ENCODE measurements around the gene PKDREJ. TPM values are rescaled to one million over a fixed set of nuclear protein-coding genes. Genes with fewer than 3 reads are reported as not detected.
A peak's percentile ranks its signal among the peaks of the same experiment; 100 is the strongest.
"Not testable (repeated sequence)": the region's sequence is repeated elsewhere in the genome, so short reads cannot be mapped to it uniquely, and the experiment has no call there.

Gene PKDREJ, protein sequence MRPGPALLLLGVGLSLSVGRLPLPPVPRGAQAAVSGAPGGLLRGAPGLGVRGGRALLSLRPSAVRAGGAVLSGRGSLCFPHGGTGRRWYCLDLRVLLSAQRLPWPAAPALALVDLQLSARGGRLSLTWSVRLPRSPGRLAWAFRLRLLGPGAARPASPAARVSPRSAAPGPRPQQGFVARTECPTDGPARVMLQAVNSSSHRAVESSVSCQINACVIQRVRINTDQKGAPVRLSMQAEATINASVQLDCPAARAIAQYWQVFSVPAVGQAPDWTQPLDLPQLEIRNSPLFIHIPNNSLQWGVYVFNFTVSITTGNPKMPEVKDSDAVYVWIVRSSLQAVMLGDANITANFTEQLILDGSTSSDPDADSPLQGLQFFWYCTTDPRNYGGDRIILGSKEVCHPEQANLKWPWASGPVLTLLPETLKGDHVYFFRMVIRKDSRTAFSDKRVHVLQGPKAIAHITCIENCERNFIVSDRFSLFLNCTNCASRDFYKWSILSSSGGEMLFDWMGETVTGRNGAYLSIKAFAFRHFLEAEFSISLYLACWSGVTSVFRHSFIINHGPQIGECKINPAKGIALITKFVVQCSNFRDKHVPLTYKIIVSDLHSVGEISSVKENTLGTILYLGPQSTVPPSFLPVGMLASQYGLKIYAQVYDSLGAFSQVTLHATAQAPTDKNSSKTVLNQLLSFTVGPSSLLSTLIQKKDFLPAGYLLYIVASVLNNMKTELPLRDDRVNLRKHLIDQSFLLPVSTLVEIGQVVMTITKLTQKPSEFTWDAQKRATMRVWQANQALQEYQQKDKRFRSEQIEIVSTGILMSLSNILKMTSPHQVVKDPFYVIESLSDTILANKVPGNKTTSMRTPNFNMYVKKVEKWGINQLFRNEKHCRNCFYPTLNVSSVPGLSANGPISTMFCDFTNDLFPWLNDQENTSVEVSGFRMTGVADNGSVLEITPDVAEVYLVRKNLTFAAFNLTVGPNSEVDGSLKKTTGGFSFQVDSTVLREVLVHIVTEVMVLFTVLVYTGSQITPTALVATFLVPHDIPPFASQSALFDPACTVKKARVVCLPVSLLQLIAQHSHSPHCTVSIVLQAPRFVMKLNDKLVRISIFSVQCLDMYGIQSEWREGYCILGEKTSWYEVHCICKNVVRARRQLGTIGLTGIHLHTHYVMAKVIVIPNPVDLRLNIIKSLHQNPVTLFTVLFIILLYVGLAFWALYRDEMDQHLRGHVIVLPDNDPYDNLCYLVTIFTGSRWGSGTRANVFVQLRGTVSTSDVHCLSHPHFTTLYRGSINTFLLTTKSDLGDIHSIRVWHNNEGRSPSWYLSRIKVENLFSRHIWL (N-terminal part only)
- not detected for total RNA-seq

DNA sequence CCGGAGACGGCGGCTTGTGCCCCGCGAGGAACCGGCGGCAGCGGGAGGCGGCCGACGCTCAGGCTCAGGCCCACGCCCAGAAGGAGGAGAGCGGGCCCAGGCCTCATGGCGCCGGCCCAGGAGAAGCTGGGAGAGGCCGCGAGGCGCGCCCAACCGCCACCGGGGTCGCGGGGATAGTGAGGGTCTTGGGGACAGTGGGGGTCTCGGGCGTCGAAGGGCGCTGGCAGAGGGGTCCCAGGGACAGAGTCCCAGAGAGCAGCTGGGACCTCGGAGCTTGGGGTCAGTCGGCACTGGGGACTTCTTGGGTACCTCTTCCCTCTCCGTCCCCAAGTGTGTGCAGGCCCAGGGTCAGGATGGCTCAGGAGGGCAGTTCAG, at the start of gene PKDREJ:
TSS of gene PKDREJ (minus strand) at position 128 of the 375 bp plus-strand sequence. CDS start at position 107, 21 bp downstream.
- H3K27me3 Mint-ChIP-seq: peaks cover 79% of the 10 kb centered on the region
- POLR2A ChIA-PET: no interaction called here
- peaks cover 13% of the 10 kb centered on the region for H3K4me1 Mint-ChIP-seq
- H3K36me3 Mint-ChIP-seq (ENCODE audit: low read depth): peaks cover 49% of the 10 kb centered on the region
- CTCF ChIA-PET: no interaction called here
- no peak for DNase-seq
- no peak within 1 kb of the TSS for H3K4me3 Mint-ChIP-seq
- H3K27ac Mint-ChIP-seq: no peak within 1 kb of the TSS
- H3K9me3 Mint-ChIP-seq: peaks cover 15% of the 10 kb centered on the region

DNA sequence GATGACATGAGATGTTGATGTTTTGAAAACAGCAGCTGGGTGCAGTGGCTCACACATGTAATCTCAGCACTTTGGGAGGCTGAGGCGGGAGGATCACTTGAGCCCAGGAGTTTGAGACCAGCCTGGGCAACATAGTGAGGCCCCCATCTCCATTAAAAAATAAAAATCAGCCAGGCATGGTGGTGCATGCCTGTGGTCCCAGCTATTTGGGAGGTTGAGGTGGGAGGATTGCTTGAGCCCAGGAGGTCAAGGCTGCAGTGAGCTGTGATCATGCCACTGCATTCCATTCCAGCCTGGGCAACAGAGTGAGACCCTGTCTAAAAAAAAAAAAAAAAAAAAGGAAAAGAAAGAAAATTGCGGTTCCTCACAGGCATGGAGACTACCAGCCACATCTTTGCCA, 49.7 kb upstream of the PKDREJ start:
- H3K27ac Mint-ChIP-seq, DNase-seq, H3K9me3 Mint-ChIP-seq, H3K4me3 Mint-ChIP-seq, H3K27me3 Mint-ChIP-seq, H3K4me1 Mint-ChIP-seq: not testable (repeated sequence)
- peaks cover 67% of the 10 kb centered on the region for H3K36me3 Mint-ChIP-seq (ENCODE audit: low read depth)
- ChIA-PET CTCF (interaction anchor here (0.7 to 2.3 kb wide), 7 partner anchors 8 to 307 kb away, joined by 3 to 10 read pairs (median 3); partner anchors contain the start of gene TTC38), POLR2A (interaction anchor here (0.6 to 2.6 kb wide), 2 partner anchors 20 to 191 kb away, joined by 3 to 8 read pairs; no protein-coding TSS in a partner anchor)

DNA sequence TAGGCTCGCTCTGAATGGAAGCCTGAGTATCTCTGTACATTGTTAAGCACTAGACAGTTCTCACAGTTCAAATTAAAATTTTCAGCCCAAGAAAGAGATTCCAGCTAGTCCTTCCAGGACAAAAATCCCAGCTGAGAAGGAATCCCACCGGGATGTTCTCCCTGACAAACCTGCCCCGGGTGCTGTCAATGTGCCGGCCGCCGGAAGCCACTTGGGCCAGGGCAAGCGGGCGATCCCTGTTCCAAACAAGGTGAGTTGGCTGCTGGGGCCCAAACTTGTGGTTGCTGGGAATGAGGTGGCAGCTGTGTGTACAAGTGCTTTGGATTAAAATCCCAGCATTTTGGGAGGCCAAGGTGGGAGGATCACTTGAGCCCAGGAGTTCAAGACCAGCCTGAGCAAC, 48.9 kb upstream of the PKDREJ start:
- Mint-ChIP-seq H3K27me3 (no peaks in the 10 kb centered on the region), H3K9me3 (no peaks in the 10 kb centered on the region), H3K36me3 (ENCODE audit: low read depth) (peaks cover 64% of the 10 kb centered on the region), H3K4me3 (no peak overlapping the region), H3K4me1 (peaks cover 6% of the 10 kb centered on the region), H3K27ac (no peak overlapping the region)
- POLR2A ChIA-PET: interaction anchor here (0.9 to 2.6 kb wide), 2 partner anchors 15 to 191 kb away, joined by 3 to 8 read pairs; no protein-coding TSS in a partner anchor
- DNase-seq: no peak
- CTCF ChIA-PET: interaction anchor here (0.7 to 2.3 kb wide), 5 partner anchors 12 to 359 kb away, joined by 3 to 7 read pairs (median 3); partner anchors contain the start of gene GTSE1

DNA sequence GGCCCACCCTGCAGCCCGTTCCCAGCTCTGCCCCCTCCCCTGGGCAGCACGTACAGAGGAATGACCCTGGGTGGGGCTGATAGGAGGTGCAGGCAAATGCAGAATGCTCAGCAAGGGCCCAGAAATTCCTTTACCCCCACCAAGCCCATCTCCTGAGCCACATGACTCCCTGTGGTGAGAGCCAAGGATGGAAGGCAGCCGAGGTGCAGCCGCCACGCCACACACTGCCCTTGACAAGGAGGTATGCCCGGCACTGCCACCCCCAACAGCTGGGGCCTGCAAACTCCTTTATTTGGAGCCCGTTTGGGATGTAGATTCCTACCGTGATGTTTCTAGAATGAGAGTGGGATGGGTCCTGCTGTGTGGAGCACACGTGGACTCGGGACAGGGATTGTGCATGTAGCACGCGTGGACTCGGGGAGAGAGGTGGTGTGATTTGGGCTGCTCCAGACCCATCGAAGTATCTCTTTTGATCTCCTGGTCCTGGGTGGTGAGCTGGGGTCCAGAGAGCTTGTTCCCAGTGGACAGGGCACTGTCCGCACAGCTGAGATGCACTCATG, 46.5 kb upstream of the PKDREJ start:
- no peak overlapping the region for H3K4me3 Mint-ChIP-seq
- H3K4me1 Mint-ChIP-seq: peaks cover 12% of the 10 kb centered on the region
- ChIA-PET POLR2A (interaction anchor here (4.0 kb wide), 1 partner anchor 12 kb away, joined by 29 read pairs; the partner anchor contains the start of gene GTSE1), CTCF (no interaction called here)
- no peaks in the 10 kb centered on the region for H3K9me3 Mint-ChIP-seq
- DNase-seq: no peak
- no peaks in the 10 kb centered on the region for H3K27me3 Mint-ChIP-seq
- no peak overlapping the region for H3K27ac Mint-ChIP-seq
- peaks cover 60% of the 10 kb centered on the region for H3K36me3 Mint-ChIP-seq (ENCODE audit: low read depth)

DNA sequence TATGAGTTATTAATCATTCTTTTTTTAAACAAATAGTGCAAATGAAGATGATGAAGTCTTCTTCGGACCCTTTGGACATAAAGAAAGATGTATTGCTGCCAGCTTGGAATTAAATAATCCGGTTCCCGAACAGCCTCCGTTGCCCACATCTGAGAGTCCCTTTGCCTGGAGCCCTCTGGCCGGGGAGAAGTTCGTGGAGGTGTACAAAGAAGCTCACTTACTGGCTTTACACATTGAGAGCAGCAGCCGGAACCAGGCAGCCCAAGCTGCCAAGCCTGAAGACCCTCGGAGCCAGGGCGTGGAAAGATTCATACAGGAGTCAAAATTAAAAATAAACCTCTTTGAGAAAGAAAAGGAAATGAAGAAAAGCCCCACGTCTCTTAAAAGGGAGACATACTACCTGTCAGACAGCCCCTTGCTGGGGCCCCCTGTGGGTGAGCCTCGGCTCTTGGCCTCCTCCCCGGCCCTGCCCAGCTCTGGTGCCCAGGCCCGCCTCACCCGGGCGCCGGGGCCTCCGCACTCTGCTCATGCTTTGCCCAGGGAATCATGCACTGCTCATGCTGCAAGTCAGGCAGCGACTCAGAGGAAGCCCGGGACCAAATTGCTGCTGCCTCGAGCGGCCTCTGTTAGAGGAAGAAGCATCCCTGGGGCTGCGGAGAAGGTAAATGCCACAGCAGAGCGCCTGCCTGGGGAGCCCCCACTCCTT, 45.3 kb upstream of the PKDREJ start:
- peaks cover 22% of the 10 kb centered on the region for H3K4me1 Mint-ChIP-seq
- POLR2A ChIA-PET: interaction anchor here (0.6 to 4.0 kb wide), 3 partner anchors 11 to 1381 kb away, joined by 4 to 29 read pairs (median 5); partner anchors contain the start of genes CDPF1 and GTSE1
- no peak overlapping the region for H3K4me3 Mint-ChIP-seq
- DNase-seq: no peak
- no peaks in the 10 kb centered on the region for H3K27me3 Mint-ChIP-seq
- H3K36me3 Mint-ChIP-seq (ENCODE audit: low read depth): peaks cover 62% of the 10 kb centered on the region
- CTCF ChIA-PET: no interaction called here
- no peaks in the 10 kb centered on the region for H3K9me3 Mint-ChIP-seq
- no peak overlapping the region for H3K27ac Mint-ChIP-seq

DNA sequence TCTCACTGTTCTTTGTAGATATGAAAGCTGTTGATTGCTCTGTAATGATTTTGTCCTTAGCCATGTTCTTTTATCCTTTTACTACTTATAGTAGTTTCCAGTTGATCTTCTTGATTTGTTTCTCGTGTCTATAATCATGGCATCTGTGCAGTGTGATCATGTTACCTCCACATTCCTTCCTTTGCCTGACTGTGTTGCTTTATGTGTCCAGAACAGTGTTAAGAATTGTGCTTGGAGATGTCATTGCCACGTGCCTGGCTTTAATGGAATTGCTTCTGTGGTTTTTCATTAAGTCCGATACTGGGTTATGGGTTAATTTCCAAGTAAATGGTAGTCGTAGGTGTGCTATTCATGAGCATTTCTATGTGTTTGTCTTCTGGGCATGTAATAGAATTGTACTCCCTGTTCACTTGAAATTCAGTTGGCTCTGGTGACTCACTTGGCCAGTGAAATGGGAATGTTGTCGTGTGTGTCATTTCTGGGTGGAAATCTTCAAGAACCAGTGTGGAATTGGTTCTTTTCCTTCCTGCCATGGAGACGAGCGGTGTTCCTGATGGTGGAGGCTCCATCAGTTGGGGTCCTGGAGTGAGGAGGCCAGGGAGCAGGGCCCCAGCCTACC, 40.3 kb upstream of the PKDREJ start:
- Mint-ChIP-seq H3K4me3 (no peak overlapping the region), H3K9me3 (no peaks in the 10 kb centered on the region), H3K27me3 (no peaks in the 10 kb centered on the region), H3K4me1 (peaks cover 50% of the 10 kb centered on the region), H3K36me3 (ENCODE audit: low read depth) (peaks cover 72% of the 10 kb centered on the region), H3K27ac (peak overlapping the region; percentile 16)
- POLR2A ChIA-PET: interaction anchor here (1.7 kb wide), 1 partner anchor 32 kb away, joined by 6 read pairs; the partner anchor contains the start of gene TRMU
- DNase-seq: no peak
- CTCF ChIA-PET: no interaction called here

DNA sequence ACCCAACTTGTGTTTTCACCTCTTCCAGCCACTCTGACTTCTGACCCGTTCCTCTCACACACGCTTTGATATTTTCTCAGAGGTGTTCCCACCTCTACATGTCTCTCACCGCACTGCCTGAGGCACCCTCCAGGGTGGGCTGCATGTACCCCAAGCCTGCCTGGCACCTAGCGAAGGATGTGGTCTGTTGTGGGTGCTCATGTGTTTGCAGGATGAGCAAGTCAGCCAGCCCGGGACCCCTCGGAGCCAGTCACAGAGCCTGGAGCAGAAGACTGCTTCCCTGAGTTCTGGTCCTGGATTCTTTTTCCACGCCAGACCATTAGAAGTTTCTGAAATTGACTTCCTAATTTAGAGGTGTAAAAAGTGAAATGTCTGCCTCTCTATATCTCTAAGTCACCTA, 37.3 kb upstream of the PKDREJ start:
- ChIA-PET CTCF (interaction anchor here (1.0 to 1.1 kb wide), 2 partner anchors 11 to 179 kb away, joined by 3 to 4 read pairs; no protein-coding TSS in a partner anchor), POLR2A (interaction anchor here (6.4 kb wide), 1 partner anchor 7 kb away, joined by 29 read pairs; no protein-coding TSS in a partner anchor)
- Mint-ChIP-seq H3K4me3 (no peak overlapping the region), H3K4me1 (peaks cover 65% of the 10 kb centered on the region), H3K36me3 (ENCODE audit: low read depth) (peaks cover 63% of the 10 kb centered on the region), H3K27ac (no peak overlapping the region), H3K27me3 (no peaks in the 10 kb centered on the region), H3K9me3 (no peaks in the 10 kb centered on the region)
- no peak for DNase-seq

DNA sequence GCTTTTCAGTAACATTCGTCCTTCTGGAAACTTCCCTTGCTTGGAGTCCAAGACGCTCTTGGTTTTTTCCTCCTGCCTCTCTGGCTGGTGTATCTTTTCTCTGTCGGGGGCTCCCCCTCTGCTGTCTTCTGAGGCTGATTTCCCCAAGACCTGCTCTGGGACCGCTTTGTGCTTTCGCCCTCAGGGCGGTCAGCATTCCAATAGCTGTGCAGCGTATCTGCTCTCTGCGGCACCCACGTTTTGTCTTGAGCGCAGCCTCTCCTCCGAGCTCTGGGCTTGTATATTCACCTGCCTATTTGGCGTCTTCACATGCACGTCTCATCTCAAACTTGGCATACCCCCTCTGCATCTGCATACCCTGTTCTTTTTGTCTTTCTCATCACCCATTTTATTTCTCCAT, 36.0 kb upstream of the PKDREJ start:
- no peak for DNase-seq
- ChIA-PET CTCF (interaction anchor here (0.8 to 1.2 kb wide), 2 partner anchors 12 to 178 kb away, joined by 3 read pairs; no protein-coding TSS in a partner anchor), POLR2A (interaction anchor here (0.8 to 6.4 kb wide), 2 partner anchors 9 to 171 kb away, joined by 3 to 29 read pairs; no protein-coding TSS in a partner anchor)
- Mint-ChIP-seq H3K4me3 (peak overlapping the region; percentile 88), H3K4me1 (peaks cover 68% of the 10 kb centered on the region), H3K27me3 (no peaks in the 10 kb centered on the region), H3K9me3 (no peaks in the 10 kb centered on the region), H3K36me3 (ENCODE audit: low read depth) (peaks cover 61% of the 10 kb centered on the region), H3K27ac (peak overlapping the region; percentile 16)

DNA sequence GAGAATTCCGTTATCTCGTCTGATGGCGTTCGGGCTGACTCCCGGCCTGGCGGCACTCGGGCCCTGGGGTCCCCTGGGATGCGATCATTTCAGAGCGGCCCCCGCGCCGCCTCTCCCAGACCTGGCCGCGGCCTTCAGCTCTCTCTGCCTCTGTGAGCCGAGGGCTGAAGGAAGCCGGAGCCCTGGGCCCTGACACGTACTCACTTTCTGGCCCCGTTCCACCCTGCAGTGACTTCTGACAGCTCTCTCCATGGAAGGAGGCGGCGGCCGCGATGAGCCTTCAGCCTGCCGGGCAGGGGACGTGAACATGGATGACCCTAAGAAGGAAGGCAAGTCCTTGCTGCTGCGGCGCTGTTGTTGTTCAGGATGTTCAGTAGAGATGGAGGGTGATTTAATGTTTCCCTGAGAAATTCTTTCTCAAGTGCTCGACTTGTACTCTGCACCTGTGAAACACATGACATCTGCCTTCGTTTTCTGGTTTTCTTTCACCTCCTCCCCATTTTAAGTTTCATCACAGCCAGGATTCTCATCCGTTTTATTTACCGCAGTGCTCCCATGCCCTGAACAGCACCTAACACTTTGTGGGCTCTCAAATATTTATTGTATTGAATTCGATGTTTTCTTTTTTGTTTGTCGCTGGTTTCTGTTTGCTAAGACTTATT, 34.1 kb upstream of the PKDREJ start:
- ChIA-PET POLR2A (interaction anchor here (1.5 to 6.4 kb wide), 9 partner anchors 10 to 261 kb away, joined by 3 to 48 read pairs (median 19); partner anchors contain the start of genes CDPF1 and TRMU), CTCF (interaction anchor here (0.7 to 2.6 kb wide), 6 partner anchors 15 to 291 kb away, joined by 3 to 16 read pairs (median 8); partner anchors contain the start of gene CDPF1)
- no peaks in the 10 kb centered on the region for H3K27me3 Mint-ChIP-seq
- peak; percentile 37 for DNase-seq
- H3K4me3 Mint-ChIP-seq: peak overlapping the region; percentile 88
- peaks cover 3% of the 10 kb centered on the region for H3K9me3 Mint-ChIP-seq
- H3K4me1 Mint-ChIP-seq: peaks cover 62% of the 10 kb centered on the region
- peak overlapping the region; percentile 70 for H3K27ac Mint-ChIP-seq
- peaks cover 60% of the 10 kb centered on the region for H3K36me3 Mint-ChIP-seq (ENCODE audit: low read depth)

DNA sequence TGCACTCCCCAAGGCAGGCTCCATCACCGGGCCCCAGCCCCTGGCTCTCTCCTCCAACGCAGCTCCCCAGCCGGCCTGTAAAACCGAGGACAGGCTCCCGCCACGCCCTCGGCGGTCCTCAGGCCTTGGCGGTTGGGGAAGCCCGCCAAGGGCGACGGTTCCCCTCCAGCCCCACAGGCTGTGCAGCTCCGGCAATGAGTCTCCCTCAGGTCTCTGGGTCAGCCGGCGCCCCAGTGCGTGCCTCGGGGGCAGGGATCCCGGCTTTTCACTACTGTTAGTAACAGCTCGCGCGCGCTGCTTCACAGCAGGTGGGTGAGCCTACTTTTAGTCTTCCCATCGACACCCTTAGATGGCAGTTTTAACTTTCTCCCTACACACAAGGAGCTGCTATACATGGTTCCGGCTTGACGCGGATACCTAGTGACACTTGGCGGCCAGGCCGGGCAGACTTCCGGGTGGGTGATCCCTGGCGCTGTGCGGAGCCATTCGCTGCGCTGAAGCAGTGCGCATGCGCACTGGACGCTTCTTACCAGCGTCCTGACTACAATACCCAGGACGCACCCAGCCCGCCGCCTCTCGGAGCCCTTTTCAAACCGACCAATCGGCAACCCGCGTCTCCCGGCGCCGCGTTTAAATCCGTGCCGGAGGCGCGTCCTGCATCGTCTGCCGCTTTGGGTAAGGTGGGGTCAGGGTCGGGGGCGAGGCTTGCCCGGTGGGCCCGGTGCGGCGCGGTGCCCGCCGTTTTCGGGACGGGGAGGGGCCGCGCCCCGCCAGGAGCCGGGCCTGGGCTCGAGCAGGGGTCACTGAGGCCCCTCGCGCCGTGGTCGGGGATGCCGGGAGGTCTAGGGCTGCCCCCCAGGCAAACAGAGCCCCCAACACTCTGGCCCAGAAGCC, 33.4 kb upstream of the PKDREJ start, which contains the start of gene GTSE1:
TSS of gene GTSE1 (plus strand) at position 614 of the 894 bp plus-strand sequence. CDS start 531 bp downstream, outside the sequence.
- DNase-seq: peak; percentile 99
- ChIA-PET POLR2A (interaction anchor here (0.7 to 6.4 kb wide), 24 partner anchors 9 to 495 kb away, joined by 3 to 48 read pairs (median 4); partner anchors contain the start of genes CDPF1, PPARA, TRMU and TTC38), CTCF (interaction anchor here (0.6 to 2.6 kb wide), 15 partner anchors 9 to 302 kb away, joined by 3 to 16 read pairs (median 5); partner anchors contain the start of genes CDPF1 and TTC38)
- Mint-ChIP-seq H3K36me3 (ENCODE audit: low read depth) (peaks cover 61% of the 10 kb centered on the region), H3K9me3 (peaks cover 6% of the 10 kb centered on the region), H3K27me3 (no peaks in the 10 kb centered on the region), H3K4me3 (peak within 1 kb of the TSS; percentile 88), H3K27ac (peak within 1 kb of the TSS; percentile 97), H3K4me1 (peaks cover 63% of the 10 kb centered on the region)

All from activated CD4-positive, alpha-beta memory T cell treated with anti-CD3 and anti-CD28 coated beads, Interleukin-2, amount 10 ng/mL, durations not matched to agents 7 days and 5 days (primary cell).